ENCODE results near the gene GZMA. TPM values are rescaled to one million over a fixed set of nuclear protein-coding genes. Genes with fewer than 3 reads are reported as not detected.

Gene GZMA
- total RNA-seq, 2 donors from 2014 or later = 4.2 to 25.1 TPM

Other genes with a start within 250 kb of the GZMA start
- under 1 TPM in 1 of 2 donors, not detected in 1; 0.23 TPM for gene ESM1, start 117.1 kb upstream of the GZMA start, total RNA-seq
- 1 to 10 TPM; 1.0 to 7.6 TPM for gene GZMK, start 78.4 kb upstream of the GZMA start, total RNA-seq
- not detected for gene GPX8, start 57.5 kb downstream of the GZMA start, total RNA-seq
- gene CDC20B, start 70.5 kb downstream of the GZMA start, total RNA-seq = under 1 TPM; 0.07 to 0.10 TPM
- under 1 TPM in 1 of 2 donors, not detected in 1; 0.48 TPM for gene MCIDAS, start 124.7 kb downstream of the GZMA start, total RNA-seq
- under 1 TPM in 1 of 2 donors, not detected in 1; 0.19 TPM for gene CCNO, start 131.0 kb downstream of the GZMA start, total RNA-seq
- gene DHX29, start 205.0 kb downstream of the GZMA start, total RNA-seq = 10 to 100 TPM; 11.6 to 14.7 TPM
- 10 to 100 TPM; 65.4 to 70.7 TPM for gene MTREX, start 205.3 kb downstream of the GZMA start, total RNA-seq

Measured in activated T-cell treated with anti-CD3 and anti-CD28 coated beads, Interleukin-2, amount 50 U/mL, for 72 hours (primary cell).